Endothelial cell (in vitro differentiated cells): ENCODE results near the gene GDF11. TPM values are rescaled to one million over a fixed set of nuclear protein-coding genes. Genes with fewer than 3 reads are reported as not detected.

Experiments used
- DNase-seq: peaks from one replicate; pipeline ENCODE4 v3.0.0; 2021; ENCODE audit warnings: low spot score
- H3K27ac Mint-ChIP-seq: one replicate; pipeline ENCODE4 v1.8.0; 2021; ENCODE audit warnings: mixed read lengths, inconsistent platforms; ENCODE audit not compliant: unreplicated experiment
- H3K27me3 Mint-ChIP-seq: one replicate; pipeline ENCODE4 v1.8.0; 2021; ENCODE audit warnings: mild to moderate bottlenecking, moderate library complexity, mixed read lengths, inconsistent platforms; ENCODE audit not compliant: unreplicated experiment
- H3K36me3 Mint-ChIP-seq: one replicate; pipeline ENCODE4 v1.8.0; 2021; ENCODE audit warnings: mild to moderate bottlenecking, low read depth, mixed read lengths, inconsistent platforms; ENCODE audit not compliant: unreplicated experiment
- H3K4me1 Mint-ChIP-seq: one replicate; pipeline ENCODE4 v1.8.0; 2021; ENCODE audit warnings: mild to moderate bottlenecking, mixed read lengths, inconsistent platforms; ENCODE audit not compliant: unreplicated experiment
- H3K4me3 Mint-ChIP-seq: one replicate; pipeline ENCODE4 v1.8.0; 2021; ENCODE audit warnings: mild to moderate bottlenecking, mixed read lengths, inconsistent platforms; ENCODE audit not compliant: unreplicated experiment
- H3K9me3 Mint-ChIP-seq: one replicate; pipeline ENCODE4 v1.8.0; 2021; ENCODE audit warnings: mixed read lengths, inconsistent platforms; ENCODE audit not compliant: unreplicated experiment
- CTCF ChIP-seq: fragments of 200-600 bp; sonication (generic); IDR thresholded peaks from one replicate; pipeline ENCODE4 v1.5.0; 2021; ENCODE audit warnings: antibody characterized with exemption; ENCODE audit not compliant: unreplicated experiment
- total RNA-seq: library from RNA; stranded (reverse); fragmentation: NEBNext Ultra II Directional; extraction: Animal tissue kit (Norgen Biotek cat#: 25700); gene quantifications from one replicate; pipeline ENCODE4 v1.2.1, GENCODE V29; 2021; ENCODE audit not compliant: unreplicated experiment

The GDF11 gene
- total RNA-seq, 1 donor from 2014 or later, result 9.3 TPM

GRCh38 chr12:55720071-55720564, 22.8 kb upstream of the GDF11 start, which contains the start of gene RDH5:
TSS of gene RDH5 (plus strand) at chr12:55720393. CDS start at chr12:55721185, 792 bp downstream.
- H3K4me1 Mint-ChIP-seq, result peaks cover 36% of the 10 kb centered on the region
- peaks cover 26% of the 10 kb centered on the region for H3K27me3 Mint-ChIP-seq
- H3K9me3 Mint-ChIP-seq, result no peaks in the 10 kb centered on the region
- TF ChIP-seq CTCF, result no peak
- no peak for DNase-seq
- H3K4me3 Mint-ChIP-seq, result no peak within 1 kb of the TSS
- H3K36me3 Mint-ChIP-seq, result peaks cover 25% of the 10 kb centered on the region
- H3K27ac Mint-ChIP-seq, result no peak within 1 kb of the TSS

- DNase-seq, result peak; percentile 38
- Mint-ChIP-seq H3K4me1 (peaks cover 36% of the 10 kb centered on the region), H3K9me3 (no peaks in the 10 kb centered on the region), H3K36me3 (peaks cover 29% of the 10 kb centered on the region), H3K4me3 (no peak overlapping the region), H3K27ac (no peak overlapping the region), H3K27me3 (peaks cover 26% of the 10 kb centered on the region)
- peak; percentile 16 for TF ChIP-seq CTCF
These were observed 22.0 kb upstream of the GDF11 start for GRCh38 chr12:55720894-55721444.

- no peak overlapping the region for H3K27ac Mint-ChIP-seq
- peaks cover 26% of the 10 kb centered on the region for H3K27me3 Mint-ChIP-seq
- no peak overlapping the region for H3K4me3 Mint-ChIP-seq
- no peak for DNase-seq
- peaks cover 34% of the 10 kb centered on the region for H3K36me3 Mint-ChIP-seq
- no peaks in the 10 kb centered on the region for H3K9me3 Mint-ChIP-seq
- TF ChIP-seq CTCF, result no peak
- H3K4me1 Mint-ChIP-seq, result peaks cover 36% of the 10 kb centered on the region
These were observed 21.2 kb upstream of the GDF11 start for GRCh38 chr12:55721601-55722213.

GRCh38 chr12:55722948-55723347, 20.0 kb upstream of the GDF11 start:
- H3K4me3 Mint-ChIP-seq, result peak overlapping the region; percentile 10

More at GRCh38 chr12:55722948-55723347, 20.0 kb upstream of the GDF11 start:
- Mint-ChIP-seq H3K4me1 (peaks cover 33% of the 10 kb centered on the region), H3K27me3 (peaks cover 28% of the 10 kb centered on the region), H3K36me3 (peaks cover 44% of the 10 kb centered on the region), H3K9me3 (no peaks in the 10 kb centered on the region), H3K27ac (no peak overlapping the region)
- no peak for TF ChIP-seq CTCF
- DNase-seq, result no peak
